Smooth muscle cell (in vitro differentiated cells): ENCODE data around the gene CLNK. TPM values are rescaled to one million over a fixed set of nuclear protein-coding genes. Genes with fewer than 3 reads are reported as not detected.

Experiments
- DNase-seq: peaks from one replicate; lab custom pipeline; 2025; ENCODE audit not compliant: unreplicated experiment; lab: John Stamatoyannopoulos, UW
- H2AFZ ChIP-seq: fragments of 200-600 bp; sonication (generic); 2 replicates; pipeline ENCODE4 v1.6.0; 2016; ENCODE audit warnings: antibody characterized with exemption, low read depth, mild to moderate bottlenecking
- H3F3A ChIP-seq: fragments of 200-600 bp; sonication (generic); 2 replicates; pipeline ENCODE4 v1.6.0; 2017; ENCODE audit warnings: antibody characterized with exemption, low read depth
- H3K27ac ChIP-seq: fragments of 200-600 bp; sonication (generic); 2 replicates; pipeline ENCODE4 v1.5.1; 2016; ENCODE audit warnings: low read depth, mild to moderate bottlenecking
- H3K27me3 ChIP-seq: fragments of 200-600 bp; sonication (generic); 2 replicates; pipeline ENCODE4 v1.6.1; 2016; ENCODE audit warnings: low read depth, mild to moderate bottlenecking
- H3K36me3 ChIP-seq: fragments of 200-600 bp; sonication (generic); 2 replicates; pipeline ENCODE4 v1.5.1; 2016; ENCODE audit warnings: low read depth
- H3K4me1 ChIP-seq: fragments of 200-600 bp; sonication (generic); 2 replicates; pipeline ENCODE4 v1.5.1; 2016; ENCODE audit warnings: low read depth
- H3K4me2 ChIP-seq: fragments of 200-600 bp; sonication (generic); 2 replicates; pipeline ENCODE4 v1.6.0; 2016; ENCODE audit warnings: mild to moderate bottlenecking
- H3K4me3 ChIP-seq: fragments of 200-600 bp; sonication (generic); 2 replicates; pipeline ENCODE4 v1.5.1; 2016; ENCODE audit warnings: mild to moderate bottlenecking
- H3K79me2 ChIP-seq: fragments of 200-600 bp; sonication (generic); 2 replicates; pipeline ENCODE4 v1.6.0; 2016; ENCODE audit warnings: low read depth, mild to moderate bottlenecking
- H3K9ac ChIP-seq: fragments of 200-600 bp; sonication (generic); 2 replicates; pipeline ENCODE4 v1.6.0; 2016; ENCODE audit warnings: low read depth
- H3K9me3 ChIP-seq: fragments of 200-600 bp; sonication (generic); replicated peaks from 2 replicates; pipeline ENCODE4 v1.5.1; 2016; ENCODE audit warnings: low read depth
- H4K20me1 ChIP-seq: fragments of 200-600 bp; sonication (generic); 2 replicates; pipeline ENCODE4 v1.6.0; 2016; ENCODE audit warnings: low read depth
- CTCF ChIP-seq: fragments of 200-600 bp; sonication (generic); IDR thresholded peaks from 2 replicates; pipeline ENCODE4 v1.5.1; 2017; ENCODE audit warnings: borderline replicate concordance, mild to moderate bottlenecking, antibody characterized with exemption; ENCODE audit not compliant: insufficient read depth, poor library complexity, severe bottlenecking
- WGBS: methylation state at CpG from one replicate; pipeline ENCODE4 v1.1.7; 2016; ENCODE audit warnings: low lambda C conversion rate; 5-methylcytosine and 5-hydroxymethylcytosine counted together
- polyA plus RNA-seq: library from polyadenylated mRNA; unstranded; fragments of >200 nt; fragmentation: Nextera tagmentation; extraction: Ambion mirVana; gene quantifications from 2 replicates; pipeline ENCODE4 v1.2.1, GENCODE V29; 2016
- total RNA-seq: library from RNA; depleted of rRNA; stranded (reverse); fragments of >200 nt; gene quantifications from 2 replicates; pipeline ENCODE4 v1.2.3, GENCODE V29; 2014

CLNK gene
- total and polyA plus RNA-seq, 2 experiments from 2014 or later: not detected

- Histone ChIP-seq H3K36me3 (no peaks in the 10 kb centered on the region), H2AFZ (no peak overlapping the region), H3K27ac (no peak overlapping the region), H3K4me2 (no peak overlapping the region), H3K4me1 (no peaks in the 10 kb centered on the region), H3K9ac (no peak overlapping the region), H3K27me3 (no peaks in the 10 kb centered on the region), H3K79me2 (no peaks in the 10 kb centered on the region), H3K4me3 (no peak overlapping the region), H3K9me3 (no peaks in the 10 kb centered on the region), H4K20me1 (no peaks in the 10 kb centered on the region), H3F3A (no peaks in the 10 kb centered on the region)
- DNase-seq: no peak
- WGBS: 91% methylated on average over 2 of the region's 2 CpGs
- no peak for TF ChIP-seq CTCF
Measured at GRCh38 chr4:10554121-10554520, 130.4 kb downstream of the CLNK start.

- no peak for TF ChIP-seq CTCF
- no peak overlapping the region for H2AFZ ChIP-seq
- no peak overlapping the region for H3K4me2 ChIP-seq
- no peak overlapping the region for H3K27ac ChIP-seq
- WGBS: 85% methylated on average over 13 of the region's 13 CpGs
- no peak for DNase-seq
- no peaks in the 10 kb centered on the region for H3K36me3 ChIP-seq
- H3K9me3 ChIP-seq: no peaks in the 10 kb centered on the region
- no peaks in the 10 kb centered on the region for H3K4me1 ChIP-seq
- peaks cover 14% of the 10 kb centered on the region for H3K27me3 ChIP-seq
- H4K20me1 ChIP-seq: no peaks in the 10 kb centered on the region
- H3F3A ChIP-seq: no peaks in the 10 kb centered on the region
- H3K79me2 ChIP-seq: no peaks in the 10 kb centered on the region
- no peak overlapping the region for H3K4me3 ChIP-seq
- H3K9ac ChIP-seq: no peak overlapping the region
Measured at GRCh38 chr4:10552591-10553280, 131.8 kb downstream of the CLNK start.

- H3K4me1 ChIP-seq: peaks cover 33% of the 10 kb centered on the region
- TF ChIP-seq CTCF: no peak
- 89% methylated on average over 5 of the region's 5 CpGs for WGBS
Measured at GRCh38 chr4:10535912-10536311, 148.7 kb downstream of the CLNK start.

GRCh38 chr4:10534820-10535219 is 149.7 kb downstream of the CLNK start:
- DNase-seq: no peak
- no peak for TF ChIP-seq CTCF
- Histone ChIP-seq H3K27ac (no peak overlapping the region), H3K27me3 (no peaks in the 10 kb centered on the region), H3K4me1 (peaks cover 33% of the 10 kb centered on the region), H3K4me2 (no peak overlapping the region), H4K20me1 (no peaks in the 10 kb centered on the region), H3K4me3 (no peak overlapping the region), H3F3A (no peaks in the 10 kb centered on the region), H3K9me3 (no peaks in the 10 kb centered on the region), H3K79me2 (no peaks in the 10 kb centered on the region), H3K9ac (no peak overlapping the region), H3K36me3 (no peaks in the 10 kb centered on the region), H2AFZ (no peak overlapping the region)
- 90% methylated on average over 6 of the region's 6 CpGs for WGBS

More at GRCh38 chr4:10535912-10536311, 148.7 kb downstream of the CLNK start:
- no peak overlapping the region for H3K4me3 ChIP-seq
- no peak for DNase-seq
- no peaks in the 10 kb centered on the region for H3K9me3 ChIP-seq
- H3K27me3 ChIP-seq: no peaks in the 10 kb centered on the region
- H3K4me2 ChIP-seq: no peak overlapping the region
- H3F3A ChIP-seq: no peaks in the 10 kb centered on the region
- H3K79me2 ChIP-seq: no peaks in the 10 kb centered on the region
- no peaks in the 10 kb centered on the region for H4K20me1 ChIP-seq
- H3K36me3 ChIP-seq: no peaks in the 10 kb centered on the region
- no peak overlapping the region for H2AFZ ChIP-seq
- no peak overlapping the region for H3K9ac ChIP-seq
- H3K27ac ChIP-seq: no peak overlapping the region
